GM12892 (cell line): Measurements from ENCODE around the gene S100PBP.

Source experiments
- POLR2AphosphoS5 ChIP-seq: IDR thresholded peaks from 2 replicates; pipeline ENCODE4 v1.6.1; 2011; ENCODE audit warnings: low read depth, low read length, control low read depth
- TAF1 ChIP-seq: IDR thresholded peaks from 2 replicates; pipeline ENCODE4 v1.6.1; 2011; ENCODE audit warnings: low read depth, mild to moderate bottlenecking, control low read depth, low read length, borderline replicate concordance

- no peak for TF ChIP-seq POLR2AphosphoS5
- no peak for TF ChIP-seq TAF1
Measured at GRCh38 chr1:32876341-32877210, 59.1 kb downstream of the S100PBP start.
